ENCODE results near the gene CRHR2.

GRCh38 chr7:30681331-30681797 is 892 bp downstream of the CRHR2 start:
- no peak for TF ChIP-seq CTCF (tag by site-specific recombination; IDR thresholded peaks at IDR 0.05)
- TF ChIP-seq ZNF18 (tag by site-specific recombination; IDR thresholded peaks at IDR 0.05), result no peak
- no peak for TF ChIP-seq ZFP69B (tag by site-specific recombination; IDR thresholded peaks at IDR 0.05)
- no peak for TF ChIP-seq ZBTB21 (tag by site-specific recombination; IDR thresholded peaks at IDR 0.05)
- TF ChIP-seq REST (tag by site-specific recombination; IDR thresholded peaks at IDR 0.05), result no peak

All from HEK293 (cell line).